Measurements from ENCODE around the gene SHISA7.

DNA sequence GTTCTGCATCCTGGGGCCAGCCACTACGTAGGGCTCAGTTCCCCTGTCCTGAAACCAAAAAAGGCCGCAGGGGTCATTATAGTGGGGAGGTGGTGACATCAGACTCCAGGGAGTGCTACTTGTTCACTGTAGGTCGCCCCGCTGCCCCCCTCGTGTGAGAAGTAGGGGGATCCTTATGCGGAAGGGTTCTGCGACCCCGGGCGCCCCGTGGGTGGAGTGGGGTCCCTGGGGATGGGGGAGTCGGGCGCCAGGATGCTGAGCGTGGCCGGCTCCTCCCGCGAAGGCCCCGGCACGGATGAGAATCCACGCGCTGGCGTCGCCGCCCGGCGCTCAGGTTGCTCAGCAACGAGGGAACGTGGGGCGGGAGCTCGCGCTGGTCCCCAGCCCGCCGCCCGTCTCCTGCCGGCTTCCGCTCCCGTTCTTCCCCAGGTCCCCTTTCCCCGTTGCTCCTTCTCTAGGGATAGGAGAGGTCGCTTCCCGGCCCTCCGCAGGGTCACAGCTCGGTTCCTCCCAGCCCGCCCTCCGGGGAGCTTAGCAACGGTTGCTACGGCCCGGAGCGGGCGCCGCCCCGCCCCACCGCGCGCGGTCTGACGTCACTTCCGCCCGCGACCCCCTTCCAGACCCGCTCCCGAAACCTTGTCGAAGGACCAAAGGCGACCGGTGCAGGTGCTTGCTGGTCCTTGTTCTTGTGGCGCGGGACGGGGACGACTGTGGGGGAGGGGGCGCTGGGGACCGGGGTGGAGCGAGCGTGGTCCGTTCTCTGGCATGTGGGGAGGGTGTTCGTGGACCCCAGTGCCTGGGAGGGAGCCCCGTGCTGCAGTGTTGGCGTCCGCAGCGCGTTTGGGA lies 41.7 kb upstream of the SHISA7 start, which contains the start of gene NAT14:
- TF ChIP-seq CTCF (conservative IDR thresholded peaks at IDR 0.05 in 1 of 2, IDR thresholded peaks at IDR 0.05 in 1 of 2; ENCODE audit: low read depth in 1 of 2, low read length in 2 of 2) (no peak), EZH2 (IDR thresholded peaks at IDR 0.05; ENCODE audit: low read length, missing control alignments) (no peak)

Data from fibroblast of lung (primary cell).